Measurements from ENCODE around the gene LRP1B.
"Not testable (repeated sequence)": the region's sequence is repeated elsewhere in the genome, so short reads cannot be mapped to it uniquely, and the experiment has no call there.

Gene LRP1B

DNA sequence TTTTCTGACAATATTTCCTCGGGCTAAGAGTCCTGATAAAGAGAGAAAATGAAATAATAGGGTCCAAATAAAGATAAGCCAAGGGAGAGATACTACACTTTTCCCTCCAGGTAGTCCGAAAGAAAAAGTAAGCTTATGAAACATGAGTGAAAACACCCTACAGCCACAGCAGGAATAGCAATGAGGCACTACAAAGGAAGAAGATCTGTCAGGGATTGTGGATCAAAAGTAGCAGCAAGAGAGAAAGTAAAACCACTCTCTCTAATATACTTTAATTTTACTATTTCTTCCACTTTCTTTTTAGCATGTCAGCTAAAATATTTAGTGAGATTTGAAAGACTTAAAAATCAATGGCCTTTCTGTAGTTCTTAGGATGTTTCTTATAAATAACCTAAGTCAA lies 1601.8 kb downstream of the LRP1B start:
- no peak for DNase-seq (ENCODE audit: low spot score)

DNA sequence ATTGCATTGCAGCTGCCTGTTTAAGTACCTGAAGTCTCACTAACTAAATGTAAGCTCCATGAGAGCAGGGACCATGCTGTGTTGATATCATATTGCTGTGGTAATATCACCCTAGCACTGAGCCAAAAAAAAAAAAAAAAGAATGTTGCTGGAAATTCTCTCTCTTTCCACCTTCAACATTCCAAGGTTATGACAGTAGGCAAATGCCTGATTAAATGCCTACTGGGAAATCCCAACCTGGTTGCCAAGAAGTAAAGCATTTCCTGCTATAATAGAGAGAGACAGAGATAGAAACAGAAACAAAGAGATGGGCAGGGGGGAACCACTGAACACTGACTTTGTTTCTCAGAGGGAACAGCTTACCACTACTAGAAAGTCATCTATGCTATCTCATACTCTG lies 1604.2 kb downstream of the LRP1B start:
- DNase-seq (ENCODE audit: low spot score), result no peak

DNA sequence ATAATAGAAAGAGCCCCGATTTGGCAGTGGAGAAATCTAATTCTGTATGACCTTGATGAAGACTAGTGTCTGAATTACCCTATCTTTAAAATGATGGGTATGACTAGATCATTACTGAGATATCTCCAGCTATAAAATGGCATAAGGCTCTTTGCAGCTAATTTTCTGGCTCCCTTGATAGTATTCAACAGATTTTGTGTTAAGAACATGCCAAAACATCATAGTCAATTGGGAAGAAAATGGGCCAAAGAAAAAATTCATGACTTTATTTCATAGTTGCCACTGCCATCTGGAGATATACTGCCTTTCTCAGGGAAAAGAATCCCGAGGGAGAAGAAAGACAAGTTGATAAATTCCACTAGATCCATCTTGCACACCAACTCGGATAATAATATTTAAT lies 1618.7 kb downstream of the LRP1B start:
- no peak for DNase-seq (ENCODE audit: low spot score)

DNA sequence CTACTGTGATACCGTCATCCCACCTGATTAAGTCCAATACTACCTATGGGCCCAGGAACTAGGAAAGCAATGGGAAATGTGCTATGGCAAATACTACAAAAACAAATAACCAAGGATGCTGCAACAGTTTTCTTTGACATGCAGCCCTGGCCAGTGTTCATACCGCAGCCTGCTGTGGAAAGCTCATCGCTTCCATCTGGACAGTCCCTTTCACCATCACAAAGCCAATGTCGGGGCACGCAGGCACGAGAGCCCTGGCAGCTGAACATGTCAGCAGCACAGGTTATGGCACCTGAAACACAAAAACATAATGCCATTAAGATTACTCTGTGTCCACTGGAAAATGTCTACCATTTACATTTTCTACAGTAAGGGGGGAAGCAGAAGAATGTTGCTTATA lies 1621.1 kb downstream of the LRP1B start:
- DNase-seq (ENCODE audit: low spot score), result no peak

DNA sequence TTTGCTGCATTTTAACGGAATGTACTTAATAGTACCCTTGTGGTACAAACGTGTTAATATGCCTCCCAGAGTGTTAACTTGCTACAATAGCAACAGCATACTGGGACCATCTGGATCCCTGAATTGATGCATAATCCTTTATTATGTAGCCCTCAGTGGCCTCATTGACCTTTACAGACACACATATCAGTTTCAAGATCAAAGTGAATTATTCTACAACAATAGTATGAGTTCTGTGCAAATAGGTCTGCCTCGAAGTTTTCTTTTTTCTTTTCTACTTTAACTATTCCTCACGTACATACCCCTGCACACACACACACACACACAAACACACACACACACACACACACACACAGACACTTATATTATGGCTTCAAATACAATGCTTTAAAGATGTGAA lies 1622.1 kb downstream of the LRP1B start:
- DNase-seq (ENCODE audit: low spot score), result no peak

DNA sequence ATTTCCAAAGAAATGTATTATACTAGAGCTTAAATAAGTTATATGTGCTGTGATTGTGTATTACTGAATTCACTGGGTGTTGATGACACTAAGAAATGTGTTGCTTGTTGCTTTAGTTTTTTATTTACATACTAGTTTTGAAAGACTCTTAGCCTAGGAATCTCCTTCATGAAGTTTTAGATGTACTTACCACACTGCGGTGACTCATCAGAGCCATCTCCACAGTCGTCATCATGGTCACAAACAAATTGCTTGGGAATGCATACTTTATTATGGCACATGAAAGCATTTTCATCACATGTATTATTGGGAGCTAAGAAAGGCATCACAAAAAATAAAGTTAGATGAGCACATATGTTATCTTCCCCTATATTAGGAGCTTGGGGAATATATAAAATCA lies 1624.2 kb downstream of the LRP1B start:
- DNase-seq (ENCODE audit: low spot score), result no peak

DNA sequence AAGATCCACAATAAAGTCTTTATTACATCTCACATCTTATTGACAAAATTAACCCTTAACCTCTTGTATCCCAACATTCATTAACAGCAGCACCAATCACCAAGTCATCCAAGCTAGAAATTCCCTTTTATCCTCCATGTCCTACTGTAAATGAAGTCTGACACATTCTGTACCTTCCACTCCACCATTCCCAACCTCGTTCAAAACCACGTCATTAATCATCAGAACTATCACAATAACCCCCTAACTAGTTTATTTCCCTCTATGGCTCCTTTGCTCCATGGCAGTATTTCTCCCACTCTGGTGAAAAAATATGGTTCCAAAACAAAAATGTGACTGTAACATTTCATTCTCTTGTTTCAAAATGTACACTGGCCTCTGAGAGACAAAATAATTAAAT lies 1626.2 kb downstream of the LRP1B start:
- no peak for DNase-seq (ENCODE audit: low spot score)

DNA sequence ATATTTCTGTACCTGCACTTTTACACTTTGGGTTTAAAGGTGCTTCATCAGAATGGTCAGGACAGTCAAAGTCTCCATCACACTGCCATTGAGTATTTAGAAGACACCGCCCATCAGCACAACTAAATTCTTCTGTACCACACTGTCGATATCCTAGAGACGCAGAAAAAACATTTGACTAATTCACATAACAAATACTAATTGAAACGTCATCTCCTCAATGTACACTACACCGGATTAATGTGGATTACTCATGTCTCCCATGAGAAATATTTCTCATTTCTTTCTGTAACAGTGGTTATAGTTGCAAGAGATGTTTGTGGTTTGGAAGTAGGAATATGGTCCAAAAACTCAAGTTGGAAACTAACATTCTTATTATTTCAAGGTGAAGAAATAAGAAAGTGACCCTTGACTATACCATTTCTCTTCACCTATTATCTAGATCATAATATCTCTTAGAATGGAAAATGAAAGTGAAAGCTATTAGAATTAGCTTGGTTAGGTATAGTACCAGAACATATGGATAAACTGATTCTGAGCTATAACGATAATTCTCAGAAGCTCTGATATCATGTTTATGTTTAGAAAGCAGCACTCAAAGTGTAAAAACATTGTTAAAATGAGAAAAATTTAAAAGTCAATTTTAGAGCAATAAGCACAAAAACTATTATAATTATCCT lies 1627.7 kb downstream of the LRP1B start:
- DNase-seq (ENCODE audit: low spot score), result no peak

DNA sequence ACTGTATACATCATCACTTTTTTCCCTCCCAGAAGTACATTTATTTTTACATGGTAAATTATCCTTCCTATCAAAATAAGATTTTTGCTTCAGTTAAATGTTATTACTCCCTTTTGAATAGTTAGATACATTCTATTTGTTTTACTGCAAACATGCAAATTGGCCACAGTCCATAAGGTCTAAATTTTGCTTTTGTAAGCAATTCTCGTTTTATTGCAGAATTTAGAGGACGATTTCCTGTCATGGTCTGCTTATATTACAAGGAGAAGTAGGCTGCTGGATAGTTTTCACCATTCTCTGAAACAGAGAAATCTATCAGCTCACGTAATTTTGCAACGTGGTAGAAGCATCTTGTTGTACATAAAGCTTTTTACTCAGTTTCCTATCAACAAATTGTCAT lies 1632.5 kb downstream of the LRP1B start:
- no peak for DNase-seq (ENCODE audit: low spot score)

DNA sequence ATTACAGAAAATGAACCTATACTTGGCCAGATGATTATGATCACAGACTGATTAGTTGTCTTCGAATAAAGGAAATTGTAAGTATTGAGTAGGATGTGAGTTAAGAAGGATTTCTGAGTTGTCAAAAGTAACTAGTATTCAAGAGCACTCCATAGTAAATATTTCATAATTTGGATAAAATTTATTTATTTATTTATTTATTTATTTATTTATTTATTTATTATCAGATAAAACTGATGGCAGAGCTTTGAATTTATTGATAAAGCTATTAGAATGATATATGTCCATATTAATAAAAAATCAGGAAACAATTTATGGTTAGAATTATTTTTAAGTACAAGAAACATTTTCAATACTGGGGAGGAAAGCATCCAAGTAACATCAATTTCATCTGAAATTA lies 1634.1 kb downstream of the LRP1B start:
- no peak for DNase-seq (ENCODE audit: low spot score)

DNA sequence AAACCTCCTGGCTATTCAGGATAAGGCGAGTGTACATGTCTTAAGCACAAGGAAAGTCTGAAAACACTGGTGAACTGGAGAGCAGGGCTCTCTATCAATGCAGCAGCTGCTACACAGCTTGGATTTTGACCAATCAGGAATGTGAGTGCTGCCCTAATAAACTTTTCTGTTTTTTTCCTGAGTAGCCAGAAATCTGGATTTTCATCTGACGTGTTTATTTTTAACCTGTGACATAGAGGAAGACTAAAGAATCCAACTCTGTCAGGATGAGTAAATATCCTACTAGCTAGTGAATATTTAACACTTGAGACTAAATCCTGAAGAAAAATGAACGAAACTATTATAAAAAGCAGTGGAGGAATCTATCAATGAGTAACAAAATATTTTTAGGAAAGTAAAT lies 1638.9 kb downstream of the LRP1B start:
- DNase-seq (ENCODE audit: low spot score), result no peak

DNA sequence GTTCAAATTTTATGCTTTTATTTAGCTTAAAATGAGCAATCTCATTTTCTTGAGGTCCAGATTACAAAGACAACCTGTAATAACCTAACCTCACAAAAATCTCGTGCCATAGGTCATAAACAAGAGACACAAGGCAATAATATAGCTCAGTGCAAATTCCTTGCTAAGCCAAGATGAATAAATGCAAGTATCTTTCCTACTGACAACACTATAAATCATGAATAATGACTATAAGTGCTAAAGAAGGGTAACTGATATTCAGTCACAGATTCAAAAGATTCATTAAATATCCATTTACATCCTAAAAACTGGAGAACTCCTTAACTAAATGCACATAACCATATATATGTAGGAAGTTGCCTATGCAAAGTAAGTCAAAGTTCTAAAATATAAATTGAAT lies 1641.6 kb downstream of the LRP1B start:
- DNase-seq (ENCODE audit: low spot score), result no peak

DNA sequence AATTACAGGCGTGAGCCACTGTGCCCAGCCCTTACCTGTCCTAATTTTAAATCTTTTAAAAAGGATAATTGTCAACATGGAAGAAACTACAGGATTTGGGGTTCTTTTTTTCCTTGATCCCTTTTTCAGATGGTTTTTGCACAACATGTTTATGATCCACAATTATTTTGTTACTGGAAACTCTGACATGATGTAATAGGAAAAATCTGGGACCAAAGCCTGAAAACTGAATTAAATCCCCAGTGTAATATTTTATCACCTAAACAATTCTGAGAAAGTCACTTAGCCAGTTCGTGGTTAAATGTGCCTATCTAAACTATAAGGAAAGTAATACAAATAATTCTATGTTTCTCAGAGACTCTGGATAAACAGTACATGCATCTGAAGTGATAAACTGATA lies 1649.7 kb downstream of the LRP1B start:
- no peak for DNase-seq (ENCODE audit: low spot score)

DNA sequence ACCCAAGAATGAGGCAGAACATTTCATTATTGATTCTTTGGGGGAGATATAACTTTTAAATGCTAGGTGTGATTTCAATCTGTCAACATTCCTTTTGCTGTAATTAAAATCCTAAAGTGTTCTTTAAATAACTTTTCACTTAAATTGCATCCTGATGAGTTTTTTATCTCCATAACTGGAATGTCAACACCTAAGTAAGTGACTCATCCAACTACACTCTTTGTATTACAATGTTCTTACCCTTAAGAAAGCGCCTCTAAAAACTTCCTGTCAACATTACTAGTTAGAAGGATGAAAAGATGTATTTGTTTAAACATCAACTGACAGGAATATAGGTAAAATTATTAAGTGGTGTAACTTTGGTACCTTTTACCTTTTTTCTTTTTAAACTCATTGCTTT lies 1657.0 kb downstream of the LRP1B start:
- DNase-seq (ENCODE audit: low spot score), result no peak

DNA sequence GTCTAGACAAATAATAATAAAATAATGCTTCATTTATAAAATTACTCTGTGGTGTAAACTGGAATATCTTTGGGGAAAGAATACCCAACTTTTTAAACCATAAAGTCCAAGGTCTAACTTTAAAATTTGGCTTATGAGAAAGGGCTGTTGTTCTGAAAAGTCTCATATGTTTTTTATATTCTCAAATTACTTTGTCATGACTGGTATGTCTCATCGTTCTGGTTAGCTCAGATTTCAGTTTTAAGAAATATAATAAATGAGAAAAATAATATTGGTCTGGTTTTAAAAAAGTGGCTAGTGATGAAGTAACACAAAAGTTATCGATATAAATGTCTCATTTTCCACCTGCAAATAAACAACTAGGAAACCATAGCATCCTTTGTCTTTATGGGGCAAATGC lies 1658.1 kb downstream of the LRP1B start:
- DNase-seq (ENCODE audit: low spot score), result no peak

DNA sequence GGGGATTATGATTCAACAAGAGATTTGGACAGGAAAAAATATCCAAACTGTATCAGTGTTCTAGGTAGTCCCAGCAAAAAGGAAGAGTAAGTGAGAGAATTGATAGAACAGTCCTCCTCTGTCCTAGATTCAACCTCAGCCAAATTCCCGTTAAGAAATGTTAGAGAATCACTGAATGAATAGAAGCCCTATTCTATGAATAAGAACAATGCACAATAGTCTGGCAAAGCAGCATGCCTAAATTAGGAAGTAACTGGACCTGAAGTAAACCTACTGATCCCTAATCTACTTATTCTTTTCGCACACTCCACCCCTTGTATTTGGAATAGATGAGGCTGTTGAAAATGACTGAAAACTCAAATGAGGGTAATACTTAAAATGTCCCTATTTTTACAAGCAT lies 1665.5 kb downstream of the LRP1B start:
- DNase-seq (ENCODE audit: low spot score), result no peak

DNA sequence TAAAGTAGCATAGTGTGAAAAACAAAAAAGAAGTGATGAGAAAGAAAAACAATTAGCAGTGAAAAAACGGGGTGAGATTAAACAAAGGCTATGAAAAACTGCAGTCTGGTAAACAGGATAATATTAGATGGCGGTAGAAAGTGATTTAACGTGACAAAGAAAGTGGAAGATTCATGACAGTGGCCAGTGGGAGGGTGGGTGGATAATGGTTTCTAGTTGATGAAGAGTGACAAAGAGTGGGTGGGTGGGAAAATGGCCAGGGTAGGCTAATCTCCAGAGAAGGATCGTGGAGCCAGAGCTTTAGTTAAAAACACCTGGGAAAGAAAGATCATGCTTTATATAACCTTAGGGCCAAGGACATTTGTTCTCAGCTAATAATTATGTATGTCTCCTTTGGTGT lies 1667.8 kb downstream of the LRP1B start:
- no peak for DNase-seq (ENCODE audit: low spot score)

DNA sequence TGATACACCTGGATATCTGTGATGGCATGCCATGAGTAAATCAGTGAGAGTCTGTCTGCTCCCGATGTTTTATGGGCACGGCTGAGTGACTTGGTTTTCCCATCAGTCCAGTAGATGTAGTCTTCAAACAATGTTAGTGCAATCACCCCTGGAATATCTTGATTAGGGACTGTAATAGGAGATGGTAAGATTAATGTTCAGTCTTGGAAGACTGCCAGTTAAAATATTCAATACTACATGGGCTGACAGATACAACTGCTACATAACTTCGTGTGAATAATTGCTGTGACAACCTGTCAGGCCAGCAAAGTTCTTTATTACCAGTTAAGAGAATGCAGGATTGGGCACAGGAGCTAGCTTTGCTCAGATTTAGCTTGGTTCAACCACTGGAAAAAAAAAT lies 1673.3 kb downstream of the LRP1B start:
- DNase-seq (ENCODE audit: low spot score), result no peak

DNA sequence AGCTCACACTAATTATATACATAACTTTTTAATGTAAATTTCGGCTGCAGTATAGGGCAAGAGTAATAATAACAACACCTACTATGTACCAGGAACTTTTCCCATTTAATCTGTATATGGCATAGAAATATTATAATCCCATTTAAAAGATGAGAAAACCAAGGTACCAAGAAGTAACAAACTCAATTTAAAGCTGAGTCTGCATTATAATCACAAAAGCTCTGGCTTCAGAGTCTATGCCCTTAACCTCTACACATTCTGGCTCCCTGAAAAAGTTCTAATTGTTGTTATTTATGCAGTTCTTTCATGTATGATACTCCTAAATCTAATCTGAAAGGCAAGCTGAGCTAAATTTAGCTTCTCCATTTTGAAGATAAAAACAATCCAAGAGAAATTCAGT lies 1675.5 kb downstream of the LRP1B start:
- DNase-seq (ENCODE audit: low spot score), result no peak

DNA sequence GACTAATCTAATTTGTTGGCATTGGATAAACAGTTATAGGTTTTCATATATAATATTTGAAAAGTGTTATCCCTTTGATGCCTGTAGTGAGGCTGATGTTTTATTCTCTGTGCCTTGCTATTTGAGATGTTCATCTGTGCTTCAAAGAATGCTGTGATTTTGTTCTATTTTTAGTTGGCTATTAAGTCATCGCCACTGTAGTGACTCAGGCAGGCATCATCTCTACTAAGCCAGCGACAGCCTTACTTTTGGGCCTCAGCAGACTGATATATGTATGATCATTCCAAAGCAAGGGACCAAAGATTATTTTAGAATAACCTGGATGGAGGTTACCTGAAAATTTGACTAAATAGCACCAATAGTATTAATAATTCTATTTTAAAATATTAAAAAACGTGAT lies 1676.1 kb downstream of the LRP1B start:
- no peak for DNase-seq (ENCODE audit: low spot score)

DNA sequence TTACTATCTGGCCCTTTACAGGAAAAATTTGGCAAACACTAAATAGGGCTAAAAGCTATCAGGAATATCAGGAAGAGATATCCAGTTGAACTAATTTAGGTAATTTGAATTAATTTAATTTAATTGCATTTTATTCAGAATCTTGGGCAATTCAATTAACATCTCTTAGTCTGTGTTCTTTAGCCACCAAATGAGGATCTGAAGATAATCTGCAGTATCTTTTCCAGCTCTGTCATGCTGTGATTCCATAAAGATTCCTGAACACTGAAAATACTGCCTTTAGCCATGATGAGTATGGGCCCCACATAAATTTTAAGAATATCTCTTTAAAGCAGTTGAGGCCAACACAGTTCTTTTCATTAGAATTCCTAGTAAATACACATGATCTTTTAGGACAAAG lies 1679.5 kb downstream of the LRP1B start:
- no peak for DNase-seq (ENCODE audit: low spot score)

DNA sequence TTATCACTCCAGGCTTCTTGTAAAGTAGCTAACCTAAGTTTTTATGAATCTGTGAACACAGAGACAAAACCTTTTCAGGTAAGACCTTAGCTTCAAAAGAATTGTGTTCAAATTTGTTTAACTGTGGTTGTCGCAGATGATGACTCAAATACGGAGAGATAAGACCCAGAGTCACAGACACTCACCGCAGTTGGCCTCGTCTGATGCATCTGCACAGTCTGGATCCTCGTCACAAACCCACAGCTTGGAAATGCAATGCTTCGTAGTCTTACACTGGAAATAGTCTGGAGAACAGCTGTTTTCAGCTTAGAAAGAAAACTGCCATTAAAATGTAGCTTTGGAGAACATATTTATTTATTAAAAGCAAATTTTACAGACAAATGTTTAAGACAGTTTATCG lies 1688.5 kb downstream of the LRP1B start:
- no peak for DNase-seq (ENCODE audit: low spot score)

DNA sequence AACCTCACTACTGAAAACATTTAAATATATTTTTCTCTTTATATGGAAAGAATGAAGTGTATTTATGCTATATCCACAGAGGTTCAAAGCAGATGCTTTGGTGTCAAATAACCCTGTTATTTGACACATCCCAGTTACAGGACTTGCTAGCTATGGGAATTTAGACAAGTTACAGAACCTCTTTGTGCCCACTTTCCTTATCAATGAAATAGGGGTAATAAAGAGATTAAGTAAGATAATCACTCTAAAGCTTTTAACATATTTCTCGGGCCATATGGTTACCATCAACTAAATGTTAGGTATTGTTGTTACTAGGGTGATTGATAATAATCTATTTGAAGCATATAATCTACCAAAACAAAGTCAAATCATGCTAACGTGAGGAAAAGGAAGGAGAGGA lies 1690.0 kb downstream of the LRP1B start:
- no peak for DNase-seq (ENCODE audit: low spot score)

DNA sequence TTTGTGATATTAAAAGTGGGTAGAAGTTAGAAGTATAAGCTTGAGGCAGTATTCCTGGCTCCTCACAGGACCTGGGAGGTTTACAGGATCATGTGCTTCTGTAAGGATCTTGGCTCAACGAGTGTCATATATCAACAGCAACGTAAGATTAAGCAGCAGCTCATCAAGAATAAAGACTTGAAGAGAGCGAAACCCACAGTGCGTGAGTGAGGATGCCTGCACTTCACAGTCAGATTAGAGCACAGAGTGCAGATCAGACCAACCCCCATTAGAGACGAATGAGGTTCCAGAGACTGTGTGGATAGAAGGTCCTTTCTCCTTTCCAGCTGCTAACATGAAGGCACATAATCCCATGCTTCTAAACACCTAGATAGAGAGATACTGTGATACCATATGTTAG lies 1693.9 kb downstream of the LRP1B start:
- DNase-seq (ENCODE audit: low spot score), result no peak

DNA sequence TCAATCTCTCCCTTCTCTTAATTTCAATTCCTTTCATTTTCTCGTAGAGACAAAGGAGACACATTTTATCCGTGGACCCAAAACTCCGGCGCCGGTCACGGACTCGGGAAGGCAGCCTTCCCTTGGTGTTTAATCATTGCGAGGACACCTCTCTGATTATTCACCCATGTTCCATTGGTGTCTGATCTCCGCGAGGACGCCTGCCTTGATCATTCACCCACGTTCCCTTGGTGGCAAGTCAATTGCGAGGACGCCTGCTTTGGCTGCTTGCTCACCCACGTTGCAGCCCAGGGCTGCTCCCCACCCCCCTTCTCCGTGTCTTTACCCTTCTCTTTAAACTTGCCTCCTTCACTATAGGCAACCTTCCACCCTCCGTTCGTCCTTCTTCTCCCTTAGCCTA lies 1703.8 kb downstream of the LRP1B start:
- not testable (repeated sequence) for DNase-seq (ENCODE audit: low spot score)

Measured in HuH-7 (cell line).